ENCODE measurements around the gene GMCL2.

The GMCL2 gene, protein sequence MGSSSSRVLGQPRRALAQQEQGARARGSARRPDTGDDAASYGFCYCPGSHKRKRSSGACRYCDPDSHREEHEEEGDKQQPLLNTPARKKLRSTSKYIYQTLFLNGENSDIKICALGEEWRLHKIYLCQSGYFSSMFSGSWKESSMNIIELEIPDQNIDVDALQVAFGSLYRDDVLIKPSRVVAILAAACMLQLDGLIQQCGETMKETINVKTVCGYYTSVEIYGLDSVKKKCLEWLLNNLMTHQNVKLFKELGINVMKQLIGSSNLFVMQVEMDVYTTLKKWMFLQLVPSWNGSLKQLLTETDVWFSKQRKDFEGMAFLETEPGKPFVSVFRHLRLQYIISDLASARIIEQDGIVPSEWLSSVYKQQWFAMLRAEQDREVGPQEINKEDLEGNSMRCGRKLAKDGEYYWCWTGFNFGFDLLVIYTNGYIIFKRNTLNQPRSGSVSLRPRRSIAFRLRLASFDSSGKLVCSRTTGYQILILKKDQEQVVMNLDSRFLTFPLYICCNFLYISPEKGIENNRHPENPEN

GRCh38 chr5:178187014-178187413, at the start of gene GMCL2:
Gene GMCL2 (minus strand): TSS chr5:178187371. CDS start chr5:178187299, 72 bp downstream.
- TF ChIP-seq Cebpa-rat (IDR thresholded peaks at IDR 0.05) = no peak
- peaks cover 7% of the 10 kb centered on the region for H3K4me1 ChIP-seq
- H4K20me1 ChIP-seq = no peaks in the 10 kb centered on the region
- no peaks in the 10 kb centered on the region for H3K27me3 ChIP-seq
- H3K9ac ChIP-seq = no peak within 1 kb of the TSS
- H3K36me3 ChIP-seq = no peaks in the 10 kb centered on the region
- no peak within 1 kb of the TSS for H3K4me2 ChIP-seq
- no peaks in the 10 kb centered on the region for H3K9me3 ChIP-seq
- no peak within 1 kb of the TSS for H3K27ac ChIP-seq
- no peak within 1 kb of the TSS for H3K4me3 ChIP-seq

GRCh38 chr5:178236679-178237078, 49.5 kb upstream of the GMCL2 start:
- no peak for TF ChIP-seq Cebpa-rat (IDR thresholded peaks at IDR 0.05)
- Histone ChIP-seq H3K27ac (no peak overlapping the region), H3K27me3 (no peaks in the 10 kb centered on the region), H3K4me3 (no peak overlapping the region), H3K9me3 (no peaks in the 10 kb centered on the region), H3K36me3 (no peaks in the 10 kb centered on the region), H3K4me2 (peak overlapping the region; percentile 95), H3K9ac (no peak overlapping the region), H3K4me1 (peaks cover 85% of the 10 kb centered on the region), H4K20me1 (peaks cover 5% of the 10 kb centered on the region)

GRCh38 chr5:178236126-178236525, 49.0 kb upstream of the GMCL2 start:
- Histone ChIP-seq H3K4me2 (peak overlapping the region; percentile 95), H3K4me3 (no peak overlapping the region), H4K20me1 (peaks cover 10% of the 10 kb centered on the region), H3K9me3 (no peaks in the 10 kb centered on the region), H3K27ac (no peak overlapping the region), H3K27me3 (no peaks in the 10 kb centered on the region), H3K36me3 (peaks cover 2% of the 10 kb centered on the region; the same call in 1 of the 2 replicates), H3K9ac (no peak overlapping the region), H3K4me1 (peaks cover 85% of the 10 kb centered on the region)
- no peak for TF ChIP-seq Cebpa-rat (IDR thresholded peaks at IDR 0.05)

GRCh38 chr5:178235588-178235974, 48.4 kb upstream of the GMCL2 start:
- H3K4me1 ChIP-seq = peaks cover 85% of the 10 kb centered on the region
- H3K4me3 ChIP-seq = no peak overlapping the region
- H3K27ac ChIP-seq = no peak overlapping the region
- H3K9ac ChIP-seq = no peak overlapping the region
- no peaks in the 10 kb centered on the region for H3K9me3 ChIP-seq
- H4K20me1 ChIP-seq = peaks cover 16% of the 10 kb centered on the region
- no peaks in the 10 kb centered on the region for H3K27me3 ChIP-seq
- H3K36me3 ChIP-seq = peaks cover 7% of the 10 kb centered on the region
- TF ChIP-seq Cebpa-rat (IDR thresholded peaks at IDR 0.05) = no peak
- 0 out of 2 replicates have a peak overlapping the region, but pooled peaks have one; percentile 95 for H3K4me2 ChIP-seq

- peak overlapping the region; percentile 56 for H3K4me2 ChIP-seq
- H3K4me1 ChIP-seq = peaks cover 85% of the 10 kb centered on the region
- H3K27ac ChIP-seq = no peak overlapping the region; the same call in 1 of the 2 replicates
- no peak for TF ChIP-seq Cebpa-rat (IDR thresholded peaks at IDR 0.05)
- no peak overlapping the region for H3K4me3 ChIP-seq
- no peaks in the 10 kb centered on the region for H3K9me3 ChIP-seq
- H4K20me1 ChIP-seq = peaks cover 22% of the 10 kb centered on the region
- H3K36me3 ChIP-seq = peaks cover 13% of the 10 kb centered on the region
- no peaks in the 10 kb centered on the region for H3K27me3 ChIP-seq
- peak overlapping the region; percentile 58 for H3K9ac ChIP-seq
These were observed 47.8 kb upstream of the GMCL2 start for GRCh38 chr5:178234750-178235587.

GRCh38 chr5:178234121-178234749, 47.1 kb upstream of the GMCL2 start:
- H3K9ac ChIP-seq = peak overlapping the region; percentile 58
- H3K4me2 ChIP-seq = peak overlapping the region; percentile 56
- no peak for TF ChIP-seq Cebpa-rat (IDR thresholded peaks at IDR 0.05)

DNA sequence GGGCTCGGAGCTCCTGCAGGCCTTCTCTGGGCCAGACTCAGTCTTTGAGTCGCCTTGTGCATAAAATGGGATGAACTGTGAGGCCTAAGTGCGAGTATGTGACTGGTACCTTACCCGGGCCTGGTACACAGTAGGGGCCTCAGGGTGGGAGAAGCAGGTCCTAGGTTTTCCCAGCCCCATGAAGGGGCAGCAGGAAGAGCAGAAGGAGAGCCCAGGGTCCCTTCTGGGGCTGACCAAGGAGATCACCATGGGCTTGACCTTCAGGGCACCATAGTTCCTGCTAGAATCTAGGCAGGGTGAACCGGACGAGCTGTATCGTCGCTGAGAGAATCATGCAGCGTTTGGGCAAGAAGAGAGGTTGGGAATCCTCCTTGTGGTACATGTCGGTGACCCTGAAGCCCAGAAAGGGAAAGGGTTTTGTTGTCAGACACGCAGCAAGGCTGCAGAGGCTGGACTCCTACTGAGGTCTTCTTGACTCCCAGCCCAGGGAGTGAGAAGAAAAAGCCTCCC, 45.8 kb upstream of the GMCL2 start:
- Histone ChIP-seq H3K27ac (peak overlapping the region; percentile 95), H3K4me3 (peak overlapping the region; percentile 94)

More at GRCh38 chr5:178234121-178234749, 47.1 kb upstream of the GMCL2 start:
- H3K27ac ChIP-seq = no peak overlapping the region
- peaks cover 29% of the 10 kb centered on the region for H4K20me1 ChIP-seq
- H3K4me3 ChIP-seq = no peak overlapping the region
- H3K36me3 ChIP-seq = peaks cover 21% of the 10 kb centered on the region
- H3K27me3 ChIP-seq = no peaks in the 10 kb centered on the region
- peaks cover 78% of the 10 kb centered on the region for H3K4me1 ChIP-seq
- H3K9me3 ChIP-seq = no peaks in the 10 kb centered on the region

DNA sequence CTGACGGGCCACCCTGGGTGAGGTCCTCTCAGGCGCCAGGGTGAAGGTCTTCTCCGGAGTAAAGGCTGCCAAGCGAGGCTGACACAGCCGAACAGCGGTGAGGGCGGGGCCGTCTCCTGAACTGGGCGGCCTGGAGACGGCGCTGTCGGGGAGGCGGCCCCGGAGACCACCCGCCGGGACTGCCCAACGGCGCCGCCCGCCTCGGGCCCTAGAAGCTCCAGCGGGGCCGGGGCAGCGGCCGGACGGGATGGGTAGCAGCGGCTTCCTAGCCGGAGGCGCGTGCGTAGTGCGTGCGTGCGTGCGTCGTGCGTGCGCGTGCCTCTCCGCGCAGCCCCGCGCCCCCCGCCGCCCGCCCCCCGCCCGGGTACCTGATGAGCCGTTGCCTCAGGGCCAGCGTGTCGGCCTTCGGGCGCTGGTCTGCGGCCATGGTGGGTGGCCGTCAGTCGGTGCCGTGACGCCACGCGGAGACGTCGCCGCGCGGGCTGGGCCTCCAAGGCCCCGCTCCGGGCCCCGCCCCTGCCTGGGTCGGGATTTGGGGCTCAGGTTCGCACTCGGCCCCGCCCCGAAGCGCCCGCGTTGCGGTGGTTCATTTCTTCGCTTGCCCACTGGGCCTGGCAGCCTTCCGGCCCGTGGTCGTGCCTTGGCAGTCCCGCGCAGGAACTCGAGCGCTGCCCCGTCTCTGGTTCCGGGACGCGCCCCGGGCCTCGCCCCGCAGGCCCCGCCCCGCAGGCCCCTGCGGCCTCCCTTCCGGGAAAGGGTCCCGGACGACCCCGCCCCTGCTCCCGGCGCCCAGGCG, 45.2 kb upstream of the GMCL2 start, which contains the start of gene PHYKPL:
Gene PHYKPL (minus strand): TSS at position 679 of the 796 bp plus-strand sequence. CDS start 252 bp downstream, at position 427.
- H3K9me3 ChIP-seq = no peaks in the 10 kb centered on the region
- peak within 1 kb of the TSS; percentile 94 for H3K4me3 ChIP-seq
- peak within 1 kb of the TSS; percentile 99 for H3K4me2 ChIP-seq

More for the DNA sequence above, 45.8 kb upstream of the GMCL2 start:
- H3K4me1 ChIP-seq = peaks cover 66% of the 10 kb centered on the region
- TF ChIP-seq Cebpa-rat (IDR thresholded peaks at IDR 0.05) = no peak
- H3K4me2 ChIP-seq = peak overlapping the region; percentile 99
- H3K27me3 ChIP-seq = no peaks in the 10 kb centered on the region
- H3K9ac ChIP-seq = peak overlapping the region; percentile 93
- H3K9me3 ChIP-seq = no peaks in the 10 kb centered on the region
- peaks cover 33% of the 10 kb centered on the region for H3K36me3 ChIP-seq
- H4K20me1 ChIP-seq = peaks cover 42% of the 10 kb centered on the region

More for the DNA sequence above, 45.2 kb upstream of the GMCL2 start, which contains the start of gene PHYKPL:
- Histone ChIP-seq H3K36me3 (peaks cover 40% of the 10 kb centered on the region), H3K27me3 (no peaks in the 10 kb centered on the region), H4K20me1 (peaks cover 48% of the 10 kb centered on the region), H3K9ac (peak within 1 kb of the TSS; percentile 93), H3K4me1 (peaks cover 59% of the 10 kb centered on the region), H3K27ac (peak within 1 kb of the TSS; percentile 95)
- TF ChIP-seq Cebpa-rat (IDR thresholded peaks at IDR 0.05) = no peak
